Karpas-422 (cell line): ENCODE data around the gene PRXL2C. TPM values are rescaled to one million over a fixed set of nuclear protein-coding genes. Genes with fewer than 3 reads are reported as not detected.

Experiments used
- DNase-seq: peaks from one replicate; pipeline ENCODE4 v3.0.0-alpha.2; 2015
- H2AFZ ChIP-seq: fragments of 200-600 bp; sonication (generic); 2 replicates; pipeline ENCODE4 v1.6.1; 2014; ENCODE audit warnings: antibody characterized with exemption, low read length, mixed read lengths
- H3K27ac ChIP-seq: fragments of 200-600 bp; sonication (generic); 2 replicates; pipeline ENCODE4 v1.5.1; 2014; ENCODE audit warnings: mild to moderate bottlenecking, low read length, moderate library complexity
- H3K27me3 ChIP-seq: fragments of 200-600 bp; sonication (generic); 2 replicates; pipeline ENCODE4 v1.6.1; 2014; ENCODE audit warnings: low read length, mixed read lengths
- H3K36me3 ChIP-seq: fragments of 200-600 bp; sonication (generic); 2 replicates; pipeline ENCODE4 v1.6.1; 2014; ENCODE audit warnings: low read length, mixed read lengths; ENCODE audit not compliant: insufficient read depth
- H3K4me1 ChIP-seq: fragments of 200-600 bp; sonication (generic); 2 replicates; pipeline ENCODE4 v1.6.1; 2014; ENCODE audit warnings: mild to moderate bottlenecking, low read length, mixed read lengths
- H3K4me2 ChIP-seq: fragments of 200-600 bp; sonication (generic); 2 replicates; pipeline ENCODE4 v1.6.1; 2014; ENCODE audit warnings: low read length, low read depth, mild to moderate bottlenecking; ENCODE audit not compliant: poor library complexity, severe bottlenecking
- H3K4me3 ChIP-seq: fragments of 200-600 bp; sonication (generic); 2 replicates; pipeline ENCODE4 v1.5.1; 2014; ENCODE audit warnings: mild to moderate bottlenecking, antibody characterized with exemption, low read length, mixed read lengths
- H3K79me2 ChIP-seq: fragments of 200-600 bp; sonication (generic); 2 replicates; pipeline ENCODE4 v1.6.1; 2014; ENCODE audit warnings: mild to moderate bottlenecking, low read length, mixed read lengths
- H3K9ac ChIP-seq: fragments of 200-600 bp; sonication (generic); 2 replicates; pipeline ENCODE4 v1.6.0; 2014; ENCODE audit warnings: low read length
- H3K9me2 ChIP-seq: fragments of 200-600 bp; sonication (generic), shearing (Covaris generic); replicated peaks from 2 replicates; pipeline ENCODE4 v1.6.0; 2014; ENCODE audit warnings: mild to moderate bottlenecking, low read length, moderate library complexity; ENCODE audit not compliant: insufficient read depth
- H3K9me3 ChIP-seq: fragments of 300-700, 200-600 bp; sonication (generic); 2 replicates; pipeline ENCODE4 v1.6.1; 2014; ENCODE audit warnings: low read length, mixed read lengths
- H4K20me1 ChIP-seq: fragments of 200-600 bp; sonication (generic); 2 replicates; pipeline ENCODE4 v1.6.1; 2014; ENCODE audit warnings: mild to moderate bottlenecking, antibody characterized with exemption, low read length, low read depth; ENCODE audit not compliant: insufficient read depth
- total RNA-seq: library from RNA; depleted of rRNA; stranded (reverse); fragments of >200 nt; shearing (Covaris generic); gene quantifications from 2 replicates; pipeline ENCODE4 v1.2.3, GENCODE V29; 2014; ENCODE audit warnings: low replicate concordance

PRXL2C gene
- total RNA-seq, 1 experiment from 2014 or later = 1.9 TPM

DNA sequence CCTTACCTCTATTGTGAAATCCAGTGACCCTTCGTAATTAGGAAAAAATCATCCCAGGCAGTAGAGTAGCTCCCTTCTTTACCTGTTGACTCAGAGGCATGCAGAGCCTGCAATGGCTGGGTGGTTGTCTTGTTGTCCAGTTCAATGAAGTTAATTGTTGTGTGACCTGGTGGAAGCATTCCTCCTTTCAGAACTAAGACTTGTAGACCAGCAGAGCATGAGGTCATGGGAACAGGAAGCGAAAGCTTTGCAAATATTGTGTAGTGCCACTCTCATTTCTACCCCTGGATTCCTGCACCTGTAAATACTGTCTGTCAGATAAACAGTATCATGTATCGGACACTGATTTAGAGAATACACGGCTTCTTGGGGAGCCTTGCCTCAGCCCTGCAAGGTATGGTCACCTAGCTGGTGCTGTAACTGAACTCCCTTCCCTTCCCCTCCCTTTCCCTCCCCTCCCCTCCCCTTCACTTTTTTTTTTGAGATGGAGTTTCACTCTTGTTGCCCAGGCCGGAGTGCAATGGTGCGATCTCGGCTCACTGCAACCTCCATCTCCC is 5.7 kb upstream of the PRXL2C start:
- H4K20me1 ChIP-seq = no peaks in the 10 kb centered on the region
- no peak overlapping the region for H3K9ac ChIP-seq
- no peaks in the 10 kb centered on the region for H3K9me3 ChIP-seq
- H3K36me3 ChIP-seq = no peaks in the 10 kb centered on the region
- no peak overlapping the region for H3K4me2 ChIP-seq
- H3K27me3 ChIP-seq = no peaks in the 10 kb centered on the region
- no peaks in the 10 kb centered on the region for H3K9me2 ChIP-seq
- H3K4me3 ChIP-seq = no peak overlapping the region
- H3K4me1 ChIP-seq = no peaks in the 10 kb centered on the region
- no peak for DNase-seq
- H3K79me2 ChIP-seq = no peaks in the 10 kb centered on the region
- no peak overlapping the region for H2AFZ ChIP-seq
- no peak overlapping the region for H3K27ac ChIP-seq

- Histone ChIP-seq H3K27me3 (no peaks in the 10 kb centered on the region), H4K20me1 (no peaks in the 10 kb centered on the region), H3K4me3 (peak overlapping the region; percentile 49; the same call in 1 of the 2 replicates), H3K9ac (no peak overlapping the region), H3K4me2 (peak overlapping the region; percentile 44), H3K27ac (no peak overlapping the region), H3K9me3 (no peaks in the 10 kb centered on the region), H2AFZ (no peak overlapping the region), H3K36me3 (no peaks in the 10 kb centered on the region), H3K4me1 (peaks cover 3% of the 10 kb centered on the region; the same call in 1 of the 2 replicates), H3K9me2 (no peaks in the 10 kb centered on the region), H3K79me2 (no peaks in the 10 kb centered on the region)
- DNase-seq = no peak
Measured at GRCh38 chr9:96654450-96655197, 493 bp downstream of the PRXL2C start.

DNA sequence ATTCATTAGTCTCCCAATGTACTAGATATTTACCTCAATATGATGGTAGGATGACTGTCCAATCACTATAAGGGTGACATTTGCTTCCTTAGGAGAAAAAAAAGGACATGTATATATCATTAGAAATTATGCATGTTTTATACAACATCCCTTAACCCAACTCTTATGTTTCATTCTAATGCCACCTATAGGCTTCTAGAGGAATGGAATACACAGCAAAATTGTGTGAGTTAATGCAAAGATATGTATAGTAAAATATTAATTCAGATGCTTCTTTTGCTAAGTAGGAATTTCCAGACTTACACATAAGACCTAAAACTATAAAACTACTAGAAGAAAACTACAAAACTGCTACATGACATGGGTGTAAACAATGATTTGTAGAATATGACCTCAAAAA is 3.5 kb downstream of the PRXL2C start:
- Histone ChIP-seq H2AFZ (no peak overlapping the region), H3K9me3 (no peaks in the 10 kb centered on the region), H3K4me2 (no peak overlapping the region), H3K9ac (no peak overlapping the region), H3K9me2 (no peaks in the 10 kb centered on the region), H3K36me3 (no peaks in the 10 kb centered on the region), H3K27me3 (no peaks in the 10 kb centered on the region), H3K4me3 (no peak overlapping the region), H4K20me1 (no peaks in the 10 kb centered on the region), H3K79me2 (no peaks in the 10 kb centered on the region), H3K4me1 (peaks cover 3% of the 10 kb centered on the region; the same call in 1 of the 2 replicates), H3K27ac (no peak overlapping the region)
- DNase-seq = peak; percentile 61

DNA sequence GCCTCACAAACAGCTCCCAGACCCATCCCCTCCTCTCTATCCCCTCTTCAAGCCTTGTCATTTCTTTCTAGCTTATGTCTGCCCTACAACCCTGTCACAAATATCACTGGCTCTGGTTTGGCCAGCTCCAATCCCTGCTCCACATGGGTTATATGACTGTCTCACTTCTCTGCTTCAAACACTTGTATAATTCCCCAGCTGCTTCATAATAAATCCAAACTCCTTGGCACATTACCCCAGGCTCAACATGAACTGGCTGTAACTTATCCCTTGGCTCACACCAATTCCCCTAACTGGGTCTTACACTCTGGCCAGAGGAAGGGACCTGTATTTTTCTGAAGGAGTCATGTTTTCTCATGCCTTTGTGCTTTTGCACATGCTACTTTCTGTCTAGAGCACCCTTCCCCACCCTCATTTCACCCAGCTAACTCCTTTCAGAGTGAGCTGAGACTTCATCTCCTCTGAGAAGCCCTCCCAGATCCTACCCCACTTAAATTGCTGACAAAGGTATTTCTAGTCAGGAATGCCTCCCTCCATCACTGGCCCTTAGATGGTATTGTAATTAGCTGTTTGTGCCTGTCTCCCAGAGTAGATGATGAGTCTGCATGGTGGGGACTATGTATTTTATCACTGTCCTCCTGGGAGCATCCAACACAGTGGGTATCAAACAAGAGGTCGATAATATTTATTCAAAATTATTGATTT is 5.3 kb downstream of the PRXL2C start:
- Histone ChIP-seq H3K27me3 (no peaks in the 10 kb centered on the region), H3K4me2 (no peak overlapping the region), H3K9me3 (no peaks in the 10 kb centered on the region), H3K36me3 (no peaks in the 10 kb centered on the region), H3K9me2 (no peaks in the 10 kb centered on the region), H3K27ac (no peak overlapping the region), H3K9ac (no peak overlapping the region), H3K4me3 (no peak overlapping the region), H2AFZ (no peak overlapping the region), H3K4me1 (peaks cover 3% of the 10 kb centered on the region; the same call in 1 of the 2 replicates), H3K79me2 (no peaks in the 10 kb centered on the region), H4K20me1 (no peaks in the 10 kb centered on the region)
- DNase-seq = no peak

- H3K27me3 ChIP-seq = no peaks in the 10 kb centered on the region
- H3K4me3 ChIP-seq = no peak overlapping the region
- H3K9me2 ChIP-seq = no peaks in the 10 kb centered on the region
- H4K20me1 ChIP-seq = no peaks in the 10 kb centered on the region
- H3K9ac ChIP-seq = no peak overlapping the region
- no peaks in the 10 kb centered on the region for H3K4me1 ChIP-seq
- no peak overlapping the region for H3K27ac ChIP-seq
- no peak for DNase-seq
- H3K4me2 ChIP-seq = no peak overlapping the region
- H2AFZ ChIP-seq = no peak overlapping the region
- H3K36me3 ChIP-seq = no peaks in the 10 kb centered on the region
- no peaks in the 10 kb centered on the region for H3K9me3 ChIP-seq
- no peaks in the 10 kb centered on the region for H3K79me2 ChIP-seq
Measured at GRCh38 chr9:96646081-96646991, 8.8 kb downstream of the PRXL2C start.

DNA sequence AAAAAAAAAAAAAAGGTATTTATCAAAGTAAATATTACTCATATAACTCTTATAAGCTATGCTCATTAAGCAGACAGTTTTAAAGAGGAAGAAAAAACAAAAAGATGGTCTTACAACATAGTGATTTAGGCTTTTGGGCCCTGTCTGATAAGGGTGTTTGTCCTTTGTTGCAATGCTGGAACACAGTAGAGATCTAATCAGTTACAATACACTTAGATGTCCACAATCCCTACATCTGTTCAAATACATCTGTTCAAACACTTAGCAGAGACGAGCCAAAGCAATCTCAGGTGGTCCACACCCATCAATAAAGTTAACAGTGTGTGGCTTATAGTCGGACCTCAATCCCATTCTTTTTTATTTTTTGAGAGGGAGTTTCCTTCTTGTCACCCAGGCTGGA is 11.0 kb downstream of the PRXL2C start:
- no peak overlapping the region for H3K4me2 ChIP-seq
- no peak overlapping the region for H3K9ac ChIP-seq
- H3K4me3 ChIP-seq = no peak overlapping the region
- no peaks in the 10 kb centered on the region for H3K9me3 ChIP-seq
- no peaks in the 10 kb centered on the region for H3K9me2 ChIP-seq
- H3K4me1 ChIP-seq = no peaks in the 10 kb centered on the region
- H2AFZ ChIP-seq = no peak overlapping the region
- no peak for DNase-seq
- H3K36me3 ChIP-seq = no peaks in the 10 kb centered on the region
- H3K27ac ChIP-seq = no peak overlapping the region
- H3K27me3 ChIP-seq = no peaks in the 10 kb centered on the region
- no peaks in the 10 kb centered on the region for H3K79me2 ChIP-seq
- no peaks in the 10 kb centered on the region for H4K20me1 ChIP-seq

DNA sequence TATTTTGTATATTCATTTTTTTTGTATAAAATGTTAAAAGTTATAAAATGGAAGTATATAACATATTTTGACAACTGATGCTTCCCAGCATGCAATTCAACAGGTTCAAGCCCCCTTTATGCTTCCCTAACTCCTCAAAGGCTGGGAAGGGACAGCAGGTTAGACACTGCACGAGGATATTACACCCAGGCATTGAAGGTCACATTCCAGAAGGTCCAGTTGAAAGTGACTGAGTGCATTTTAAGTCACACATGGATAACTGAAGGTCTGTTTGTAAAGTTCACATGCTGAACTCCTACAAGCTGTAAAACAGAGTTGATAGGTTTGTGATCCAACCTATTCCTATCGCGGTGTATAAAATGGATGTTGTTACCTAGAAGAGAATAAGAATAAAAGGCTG is 13.6 kb downstream of the PRXL2C start:
- no peaks in the 10 kb centered on the region for H3K4me1 ChIP-seq
- no peak overlapping the region for H2AFZ ChIP-seq
- DNase-seq = no peak
- no peak overlapping the region for H3K27ac ChIP-seq
- H3K27me3 ChIP-seq = no peaks in the 10 kb centered on the region
- no peaks in the 10 kb centered on the region for H3K9me2 ChIP-seq
- no peaks in the 10 kb centered on the region for H3K36me3 ChIP-seq
- H3K9me3 ChIP-seq = no peaks in the 10 kb centered on the region
- no peak overlapping the region for H3K9ac ChIP-seq
- H3K4me3 ChIP-seq = no peak overlapping the region
- H4K20me1 ChIP-seq = no peaks in the 10 kb centered on the region
- H3K4me2 ChIP-seq = no peak overlapping the region
- H3K79me2 ChIP-seq = no peaks in the 10 kb centered on the region
